NCI-H69 (cell line): ENCODE measurements around the gene NLRP5.
"Not testable (repeated sequence)": the region's sequence is repeated elsewhere in the genome, so short reads cannot be mapped to it uniquely, and the experiment has no call there.

ENCODE experiments used
- DNase-seq: peaks from one replicate; lab custom pipeline; 2025; lab: John Stamatoyannopoulos, UW

Gene NLRP5

DNA sequence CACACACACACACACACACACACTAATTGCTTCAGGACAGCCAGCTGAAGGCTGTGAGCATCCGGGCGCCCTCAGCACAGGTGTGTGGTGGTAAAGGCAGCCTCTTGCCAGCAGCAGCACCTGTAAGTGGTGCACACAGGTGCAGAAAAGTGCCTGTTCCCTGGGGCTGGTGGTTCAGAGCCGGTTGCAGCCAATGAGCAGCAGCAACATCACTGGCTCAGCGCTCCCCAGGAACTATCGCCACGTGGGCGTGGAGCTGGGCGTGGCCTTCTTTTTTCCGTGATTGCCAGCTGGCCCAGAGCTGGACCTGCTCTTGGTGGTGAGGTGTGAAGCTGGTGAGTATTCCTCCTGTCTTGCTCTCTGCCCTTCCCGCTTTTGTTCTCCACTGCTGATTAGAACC lies at the start of gene NLRP5:
Gene NLRP5 (plus strand): TSS at position 289 of the 400 bp plus-strand sequence.
- peak; percentile 10 for DNase-seq

DNA sequence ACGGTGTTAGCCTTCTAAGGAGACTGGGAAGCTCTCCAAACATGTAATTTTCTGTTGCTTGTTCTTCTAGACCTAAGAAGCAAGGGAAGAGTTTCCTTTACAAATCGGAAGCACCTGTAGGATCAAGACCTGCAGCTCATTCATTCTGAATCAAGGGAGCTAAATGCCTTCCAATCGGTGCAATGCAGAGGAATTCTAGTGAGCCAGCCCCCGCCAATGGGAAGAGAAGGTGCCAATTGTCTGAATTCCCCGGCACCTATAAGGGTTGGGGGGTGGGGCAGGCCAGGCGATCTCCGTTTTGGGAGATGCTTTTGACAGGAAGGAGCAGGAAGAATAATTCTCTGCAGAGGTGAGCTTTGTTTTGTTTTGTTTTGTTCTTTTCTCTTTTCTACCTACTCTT lies 47.4 kb upstream of the NLRP5 start:
- DNase-seq = no peak

- no peak for DNase-seq
These were observed 46.3 kb upstream of the NLRP5 start for GRCh38 chr19:55940306-55940705.

DNA sequence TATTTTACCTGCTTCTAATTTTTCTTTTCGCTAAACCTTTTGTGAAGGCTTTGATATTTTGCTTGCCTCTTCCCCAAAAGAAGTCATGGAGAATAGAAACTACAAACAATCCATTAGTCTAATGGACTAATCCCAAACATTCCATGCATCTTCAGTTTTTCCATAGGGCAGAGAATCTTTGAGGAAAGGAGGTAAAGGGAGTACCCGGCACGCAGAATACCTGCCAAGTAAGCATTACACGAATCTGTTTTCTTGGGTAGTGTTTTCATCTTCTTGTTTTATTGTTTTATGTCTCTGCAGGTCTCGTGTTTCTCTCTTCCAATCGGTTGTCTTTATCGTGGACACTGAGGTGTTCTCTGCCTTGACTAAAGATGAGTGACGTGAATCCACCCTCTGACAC lies 39.0 kb upstream of the NLRP5 start, which contains the start of gene NLRP8:
Gene NLRP8 (plus strand): TSS at position 301 of the 400 bp plus-strand sequence.
- DNase-seq = no peak

- DNase-seq = not testable (repeated sequence)
These were observed 36.0 kb upstream of the NLRP5 start for GRCh38 chr19:55950566-55950965.

- DNase-seq = no peak
These were observed 30.1 kb upstream of the NLRP5 start for GRCh38 chr19:55956431-55956830.

GRCh38 chr19:55958356-55958755 lies 28.2 kb upstream of the NLRP5 start:
- no peak for DNase-seq

- no peak for DNase-seq
These were observed 26.4 kb upstream of the NLRP5 start for GRCh38 chr19:55959996-55960675.

- no peak for DNase-seq
These were observed 24.4 kb upstream of the NLRP5 start for GRCh38 chr19:55962186-55962585.

GRCh38 chr19:55973982-55974381 lies 12.6 kb upstream of the NLRP5 start:
- no peak for DNase-seq

DNA sequence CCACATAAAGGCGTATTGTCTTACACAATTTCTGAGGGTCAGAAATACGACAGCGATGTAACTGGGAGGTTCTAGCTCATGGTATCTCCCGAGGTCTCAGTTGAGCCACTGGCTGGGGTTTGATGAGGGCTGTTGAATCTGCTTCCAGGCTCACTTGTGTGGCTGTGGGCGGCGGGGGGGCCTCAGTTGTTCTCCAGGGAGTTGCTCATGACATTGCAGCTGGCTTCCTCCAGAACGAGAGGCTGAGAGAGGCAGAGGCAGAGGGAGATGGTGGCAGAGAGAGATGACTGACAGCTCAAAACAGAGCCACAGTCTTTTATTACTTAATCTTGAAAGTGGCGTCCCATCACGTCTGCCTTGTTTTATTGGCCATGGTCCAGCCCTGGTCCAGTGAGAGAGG lies 6.2 kb upstream of the NLRP5 start:
- no peak for DNase-seq

DNA sequence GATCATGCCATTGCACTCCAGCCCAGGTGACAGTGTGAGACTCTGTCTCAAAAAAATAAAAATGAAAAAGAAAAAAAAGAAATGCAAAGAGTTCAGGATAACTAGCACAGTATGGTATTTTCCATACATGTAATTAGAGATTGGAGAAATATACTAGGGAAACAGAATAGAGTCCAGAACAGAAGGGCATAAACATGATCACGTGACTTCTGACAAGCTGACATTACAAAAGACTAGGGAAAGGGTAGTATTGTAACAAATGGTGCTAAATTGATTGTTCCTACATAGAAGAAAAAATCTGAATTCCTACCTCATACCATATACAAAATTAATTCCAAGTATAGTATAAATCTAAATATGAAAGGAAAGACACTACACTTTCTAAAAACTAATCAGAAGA lies 1.3 kb upstream of the NLRP5 start:
- no peak for DNase-seq

- no peak for DNase-seq
These were observed 4.3 kb downstream of the NLRP5 start for GRCh38 chr19:55990831-55991230.

GRCh38 chr19:55993492-55993891 lies 6.9 kb downstream of the NLRP5 start:
- DNase-seq = no peak

DNA sequence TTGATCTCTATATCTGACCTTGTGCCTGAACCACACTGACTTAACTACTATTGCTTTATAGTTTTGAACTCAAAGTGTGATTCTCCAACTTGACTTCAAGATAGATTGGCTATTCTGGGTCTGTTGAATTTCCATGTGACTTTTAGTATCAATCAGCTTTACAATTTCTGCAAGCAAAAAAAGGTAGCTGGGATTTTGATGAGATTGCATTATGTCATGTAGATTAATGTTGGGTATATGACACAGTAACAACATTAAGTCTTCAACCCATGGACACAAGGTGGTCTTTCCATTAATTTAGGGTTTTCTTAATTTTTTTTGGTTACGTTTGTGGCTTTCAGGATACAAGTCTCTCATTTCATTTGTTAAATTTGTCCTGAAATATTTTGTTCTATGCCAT lies 28.2 kb downstream of the NLRP5 start:
- DNase-seq = no peak

DNA sequence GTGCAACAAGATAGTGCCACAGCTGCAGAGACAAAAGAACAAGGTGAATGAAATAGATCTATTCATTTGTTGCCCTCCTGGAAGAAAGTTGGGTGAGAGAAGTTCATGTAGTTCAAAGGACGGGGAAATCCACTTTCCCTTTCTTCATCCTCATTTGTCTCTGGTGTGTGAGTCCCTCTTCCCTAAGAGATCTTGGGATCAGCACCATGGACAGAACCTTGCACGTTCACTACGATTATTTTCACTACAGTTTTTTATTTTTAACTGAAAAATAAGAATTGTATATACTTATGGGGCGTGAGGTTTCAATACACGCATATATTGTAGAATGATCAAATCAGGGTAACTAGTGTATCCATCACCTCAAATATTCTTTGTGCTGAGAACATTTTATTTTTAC lies 29.2 kb downstream of the NLRP5 start:
- no peak for DNase-seq

DNA sequence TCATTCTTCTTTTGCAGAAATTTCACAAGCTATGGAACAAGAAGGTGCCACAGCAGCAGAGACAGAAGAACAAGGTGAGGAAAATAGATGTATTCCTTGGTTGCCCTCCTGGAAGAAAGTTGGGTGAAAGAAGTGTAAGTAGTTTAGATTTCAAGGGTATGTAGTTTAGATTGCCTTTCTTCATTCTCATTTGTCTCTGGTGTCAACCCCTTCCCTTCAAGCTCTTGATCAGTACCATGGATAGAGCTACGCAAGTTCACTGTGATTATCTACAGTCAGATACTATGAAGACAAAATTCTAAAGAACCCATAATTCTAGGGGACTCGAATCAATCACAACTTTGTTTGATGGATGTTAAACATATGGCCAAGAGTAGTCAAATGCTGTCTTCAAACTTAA lies 32.8 kb downstream of the NLRP5 start:
- not testable (repeated sequence) for DNase-seq

DNA sequence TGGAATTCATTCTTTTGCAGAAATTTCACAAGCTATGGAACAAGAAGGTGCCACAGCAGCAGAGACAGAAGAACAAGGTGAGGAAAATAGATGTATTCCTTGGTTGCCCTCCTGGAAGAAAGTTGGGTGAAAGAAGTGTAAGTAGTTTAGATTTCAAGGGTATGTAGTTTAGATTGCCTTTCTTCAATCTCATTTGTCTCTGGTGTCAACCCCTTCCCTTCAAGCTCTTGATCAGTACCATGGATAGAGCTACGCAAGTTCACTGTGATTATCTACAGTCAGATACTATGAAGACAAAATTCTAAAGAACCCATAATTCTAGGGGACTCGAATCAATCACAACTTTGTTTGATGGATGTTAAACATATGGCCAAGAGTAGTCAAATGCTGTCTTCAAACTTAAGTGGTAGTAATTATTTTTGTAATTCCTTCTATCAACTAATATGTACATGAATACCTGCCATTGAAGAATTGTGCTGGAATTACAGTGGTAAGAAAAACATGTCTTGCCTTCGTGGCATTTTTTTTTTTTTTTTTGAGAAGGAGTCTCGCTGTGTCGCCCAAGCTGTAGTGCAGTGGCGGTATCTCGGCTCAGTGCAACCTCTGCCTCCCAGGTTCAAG lies 33.9 kb downstream of the NLRP5 start:
- DNase-seq = not testable (repeated sequence)

- no peak for DNase-seq
These were observed 40.2 kb downstream of the NLRP5 start for GRCh38 chr19:56026769-56027168.

- no peak for DNase-seq
These were observed 67.0 kb downstream of the NLRP5 start for GRCh38 chr19:56053596-56053995.

GRCh38 chr19:56066152-56067023 lies 79.8 kb downstream of the NLRP5 start:
- DNase-seq = peak; percentile 78

- no peak for DNase-seq
These were observed 83.1 kb downstream of the NLRP5 start for GRCh38 chr19:56069642-56070041.

GRCh38 chr19:56071151-56071550 lies 84.6 kb downstream of the NLRP5 start:
- peak; percentile 20 for DNase-seq
